HFF-Myc (cell line): ENCODE measurements around the gene TXNDC11.

Experiments
- DNase-seq: peaks from one replicate; pipeline ENCODE4 v3.0.0-alpha.2; 2011; ENCODE audit warnings: low read depth; ENCODE audit errors: extremely low read depth
- H3K4me3 ChIP-seq: replicated peaks from 2 replicates; pipeline ENCODE4 v1.5.1; 2011; ENCODE audit warnings: low read depth, mild to moderate bottlenecking, control low read depth, low read length
- TF ChIP-seq, protein P1 (sequence below): IDR thresholded peaks from 2 replicates; pipeline ENCODE4 v1.5.1; 2012; ENCODE audit warnings: mild to moderate bottlenecking, low read depth, low read length, control low read depth; ENCODE audit errors: missing control alignments

The TXNDC11 gene

DNA sequence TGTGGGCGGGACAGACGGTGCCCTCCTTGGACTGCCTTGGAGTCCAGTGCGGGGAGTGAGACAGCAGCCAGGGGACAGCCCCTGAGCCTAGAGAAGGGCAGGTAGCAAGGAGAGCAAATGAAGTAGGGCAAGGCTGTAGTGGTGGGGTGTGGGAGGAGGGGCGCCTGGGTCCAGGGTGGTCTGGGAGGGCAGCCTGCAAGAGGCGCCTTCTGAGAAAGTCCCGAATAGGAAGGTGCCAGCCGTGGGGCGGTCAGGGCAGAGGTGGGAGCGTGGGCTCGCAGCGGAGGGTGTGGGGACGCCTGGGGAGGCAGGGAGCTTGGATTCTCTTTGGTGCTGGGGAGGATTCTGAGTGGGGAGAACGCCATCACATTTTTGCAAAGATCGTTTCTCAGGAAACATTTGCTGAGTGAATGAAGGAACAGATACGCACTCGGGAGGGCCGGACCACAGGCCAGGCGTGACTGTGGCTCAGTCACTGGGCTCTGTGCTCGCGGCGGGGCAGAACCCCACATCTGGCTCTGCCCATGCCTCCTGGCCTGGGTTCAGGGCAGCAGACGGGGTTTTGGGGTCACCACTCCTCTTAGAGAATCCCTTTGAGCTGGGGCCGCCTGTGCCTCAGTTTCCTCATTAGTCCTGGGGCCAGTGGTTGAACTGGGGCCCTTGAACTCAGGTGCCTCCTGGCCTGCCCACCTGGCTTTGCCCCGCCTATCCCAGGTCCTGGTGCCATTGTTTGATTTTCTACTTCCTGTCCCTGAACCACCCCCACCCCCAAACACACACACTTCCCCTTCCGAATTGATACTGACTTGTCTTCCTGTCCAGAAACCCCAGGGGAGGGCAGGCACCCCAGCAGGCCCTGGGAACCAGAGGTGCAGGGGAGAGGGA lies 70.2 kb downstream of the TXNDC11 start:
- no peak overlapping the region for H3K4me3 ChIP-seq
- TF ChIP-seq, protein P1, sequence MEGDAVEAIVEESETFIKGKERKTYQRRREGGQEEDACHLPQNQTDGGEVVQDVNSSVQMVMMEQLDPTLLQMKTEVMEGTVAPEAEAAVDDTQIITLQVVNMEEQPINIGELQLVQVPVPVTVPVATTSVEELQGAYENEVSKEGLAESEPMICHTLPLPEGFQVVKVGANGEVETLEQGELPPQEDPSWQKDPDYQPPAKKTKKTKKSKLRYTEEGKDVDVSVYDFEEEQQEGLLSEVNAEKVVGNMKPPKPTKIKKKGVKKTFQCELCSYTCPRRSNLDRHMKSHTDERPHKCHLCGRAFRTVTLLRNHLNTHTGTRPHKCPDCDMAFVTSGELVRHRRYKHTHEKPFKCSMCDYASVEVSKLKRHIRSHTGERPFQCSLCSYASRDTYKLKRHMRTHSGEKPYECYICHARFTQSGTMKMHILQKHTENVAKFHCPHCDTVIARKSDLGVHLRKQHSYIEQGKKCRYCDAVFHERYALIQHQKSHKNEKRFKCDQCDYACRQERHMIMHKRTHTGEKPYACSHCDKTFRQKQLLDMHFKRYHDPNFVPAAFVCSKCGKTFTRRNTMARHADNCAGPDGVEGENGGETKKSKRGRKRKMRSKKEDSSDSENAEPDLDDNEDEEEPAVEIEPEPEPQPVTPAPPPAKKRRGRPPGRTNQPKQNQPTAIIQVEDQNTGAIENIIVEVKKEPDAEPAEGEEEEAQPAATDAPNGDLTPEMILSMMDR: no peak
- DNase-seq: no peak

DNA sequence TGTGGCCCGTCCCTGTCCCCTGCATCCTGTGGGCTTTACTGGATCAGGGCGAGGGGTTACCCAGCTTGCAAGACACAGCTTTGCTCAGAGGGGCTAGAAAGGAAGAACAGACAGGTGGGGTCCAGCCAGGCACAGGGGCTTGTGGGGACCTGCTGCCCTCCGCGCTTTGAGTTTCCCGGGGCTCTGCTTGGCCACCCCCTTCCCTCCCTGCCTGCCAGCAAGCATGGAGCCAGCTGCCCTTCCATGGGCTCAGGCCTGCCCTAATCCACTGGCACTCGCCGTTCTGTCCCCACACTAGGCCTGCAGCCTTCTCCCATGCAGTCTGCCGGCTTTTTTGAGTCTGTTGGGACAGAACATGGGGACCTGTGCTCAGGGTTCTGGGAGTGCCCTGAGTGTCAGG lies 71.0 kb downstream of the TXNDC11 start:
- no peak for DNase-seq
- TF ChIP-seq, protein P1: no peak

GRCh38 chr16:11671271-11671670 lies 71.4 kb downstream of the TXNDC11 start:
- no peak for DNase-seq
- H3K4me3 ChIP-seq: no peak overlapping the region
- TF ChIP-seq, protein P1: no peak

More for the DNA sequence above, 71.0 kb downstream of the TXNDC11 start:
- no peak overlapping the region for H3K4me3 ChIP-seq

DNA sequence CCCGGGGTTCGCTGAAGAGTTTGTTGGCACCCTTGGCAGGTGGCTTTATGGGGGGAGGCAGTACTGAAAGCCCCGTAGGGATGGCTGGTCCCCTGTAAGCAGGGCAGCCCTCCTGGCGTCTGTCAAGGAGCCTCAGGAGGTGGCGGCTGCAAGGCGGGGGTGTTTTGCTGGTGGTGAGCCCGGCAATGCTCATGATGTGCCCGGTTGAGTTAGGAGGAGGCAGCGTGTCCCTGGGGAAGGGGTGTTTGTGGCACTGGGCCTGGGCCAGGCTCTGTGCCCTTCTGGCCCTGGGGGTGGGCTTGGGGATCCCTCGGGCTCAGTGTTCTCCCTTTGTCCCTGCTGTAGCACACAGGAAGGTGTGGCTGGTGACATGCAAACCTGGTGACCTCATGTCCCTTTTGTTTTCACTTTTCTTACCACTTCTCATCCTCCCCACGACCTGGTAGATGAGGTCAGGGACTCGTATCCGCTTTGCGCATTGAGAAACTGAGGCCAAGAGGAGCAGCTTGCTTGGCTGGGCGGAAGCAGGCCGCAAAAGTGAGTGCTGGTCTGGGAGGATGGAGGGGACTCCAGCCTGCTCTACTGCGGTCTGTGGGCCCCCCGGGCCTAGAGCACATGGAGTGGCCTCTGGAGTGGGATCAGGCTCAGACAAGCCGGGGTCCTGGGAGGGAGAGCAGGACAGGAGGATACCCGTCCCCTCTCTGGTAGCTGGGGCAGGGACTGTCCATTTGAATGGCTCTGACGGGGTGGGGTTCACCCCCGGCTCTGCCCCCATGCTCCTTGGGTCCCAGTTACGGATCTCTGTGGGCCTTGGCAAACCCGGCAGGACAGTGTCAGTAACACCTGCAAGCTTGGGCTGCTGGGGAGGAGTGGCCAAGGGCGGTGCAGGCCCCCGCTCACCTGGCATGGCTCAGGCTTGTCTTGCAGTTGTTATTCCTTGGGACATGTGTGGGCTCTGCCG lies 72.2 kb downstream of the TXNDC11 start:
- DNase-seq: no peak
- TF ChIP-seq, protein P1: no peak
- no peak overlapping the region for H3K4me3 ChIP-seq

DNA sequence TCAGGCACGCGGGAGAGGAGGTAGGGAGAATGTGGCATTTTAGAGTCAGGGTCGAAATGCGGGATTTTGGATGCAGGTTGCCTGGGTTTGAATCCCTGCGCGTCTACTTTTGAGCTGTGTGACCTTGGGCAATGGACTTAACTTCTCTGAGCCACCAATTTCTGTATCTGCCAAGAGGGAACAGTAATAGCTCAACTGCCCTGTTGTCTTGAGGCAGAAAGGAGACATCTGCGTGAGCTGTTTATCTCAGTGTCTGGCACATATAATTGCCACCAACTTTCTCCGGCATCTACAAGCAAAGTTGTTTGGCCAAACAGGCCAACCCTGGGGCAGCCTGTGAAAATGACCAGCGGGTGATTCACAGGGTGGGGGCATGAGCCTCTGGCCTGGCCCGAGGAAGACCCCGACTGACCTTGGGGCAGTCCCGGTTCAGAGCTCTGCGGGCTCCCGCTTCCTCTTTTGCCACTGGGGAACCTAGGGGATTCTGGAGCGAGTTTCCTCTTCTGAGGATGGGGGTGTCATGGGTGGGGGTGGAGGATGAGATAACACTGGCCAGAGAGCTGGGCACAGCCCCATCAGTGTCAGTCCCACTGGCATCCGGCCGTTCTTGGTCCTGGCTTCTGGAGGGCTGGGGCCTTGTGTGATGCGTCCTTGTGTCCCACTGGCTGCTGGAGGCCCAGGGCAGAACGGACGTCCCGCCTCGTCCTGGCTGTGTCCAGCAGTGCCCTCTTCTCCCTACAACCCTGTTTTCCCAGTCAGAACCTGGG lies 73.1 kb downstream of the TXNDC11 start:
- TF ChIP-seq, protein P1: no peak
- DNase-seq: no peak
- peak overlapping the region; percentile 58 for H3K4me3 ChIP-seq
